GM21367 (cell line): Measurements from ENCODE around the gene ABCA1.
A peak's percentile ranks its signal among the peaks of the same experiment; 100 is the strongest.
"Not testable (repeated sequence)": the region's sequence is repeated elsewhere in the genome, so short reads cannot be mapped to it uniquely, and the experiment has no call there.

Experiments
- ATAC-seq: cut with Tn5 transposase; IDR thresholded peaks from one replicate; pipeline ENCODE4 v1.9.1; 2021; ENCODE audit not compliant: unreplicated experiment

Gene ABCA1

DNA sequence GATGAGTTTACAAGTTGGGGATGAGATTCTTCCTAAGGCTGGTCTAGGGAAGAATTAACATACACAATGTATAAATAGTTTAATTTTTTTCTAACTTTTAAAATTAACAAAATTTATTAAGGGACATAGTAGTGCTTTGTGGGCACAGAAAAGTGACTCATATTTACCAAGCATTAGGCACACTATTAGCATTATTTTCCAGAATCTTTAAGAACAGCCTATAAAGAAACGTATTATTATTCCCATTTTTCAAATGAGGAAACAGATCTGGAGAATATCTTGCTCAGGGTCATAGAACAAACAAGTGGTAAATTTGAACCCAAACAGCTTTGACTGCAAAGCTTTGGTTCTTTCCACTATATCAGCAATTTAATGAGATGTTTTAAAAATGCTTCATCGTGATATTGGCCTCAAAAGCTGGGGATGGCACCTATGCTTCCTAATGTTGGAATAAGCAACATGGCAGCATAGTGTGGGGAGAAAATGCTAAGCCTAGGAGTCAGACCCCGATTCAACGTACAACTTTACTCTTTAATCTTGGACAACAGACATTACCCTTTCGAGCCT is 55.9 kb downstream of the ABCA1 start:
- ATAC-seq: no peak

DNA sequence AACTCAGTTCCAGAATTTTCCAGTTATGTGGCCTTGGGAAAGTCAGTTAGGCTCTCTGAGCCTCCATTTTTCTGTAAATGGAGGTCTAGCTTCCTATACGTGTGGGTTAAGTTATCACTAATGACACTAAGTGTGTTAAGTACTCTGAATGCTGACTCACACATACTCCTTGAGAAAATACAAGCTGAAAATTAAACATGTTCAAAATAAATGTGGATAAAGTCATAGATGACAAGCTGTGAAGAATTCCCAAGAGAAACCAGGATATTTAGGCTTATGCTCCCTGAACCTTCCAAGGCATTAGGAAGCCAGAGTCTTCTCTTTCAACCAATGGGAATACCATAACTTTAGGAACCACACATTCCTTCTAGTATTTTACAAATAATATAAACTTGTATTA is 58.1 kb downstream of the ABCA1 start:
- ATAC-seq: no peak

- ATAC-seq: peak; percentile 95
These were observed 59.1 kb downstream of the ABCA1 start for GRCh38 chr9:104868687-104869404.

GRCh38 chr9:104868303-104868686 is 59.7 kb downstream of the ABCA1 start:
- no peak for ATAC-seq

DNA sequence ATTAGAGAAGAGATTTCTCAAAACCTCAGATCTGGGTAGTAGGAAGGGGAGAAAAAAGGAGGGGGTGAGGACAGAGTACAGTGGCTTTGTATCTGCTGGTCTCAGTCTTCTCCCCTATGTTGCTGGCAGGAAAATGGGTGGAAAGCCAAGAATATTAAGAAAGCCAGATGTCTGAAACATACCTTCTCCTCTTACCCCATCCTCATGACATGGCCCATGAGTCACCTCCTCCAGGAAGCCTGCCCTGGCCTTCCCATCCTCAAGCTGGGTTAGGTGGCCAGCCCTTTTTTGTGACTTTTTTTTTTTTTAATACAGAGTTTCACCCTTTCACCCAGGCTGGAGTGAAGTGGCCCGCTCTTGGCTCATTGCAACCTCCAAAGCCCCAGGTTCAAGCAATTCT is 61.8 kb downstream of the ABCA1 start:
- ATAC-seq: no peak

DNA sequence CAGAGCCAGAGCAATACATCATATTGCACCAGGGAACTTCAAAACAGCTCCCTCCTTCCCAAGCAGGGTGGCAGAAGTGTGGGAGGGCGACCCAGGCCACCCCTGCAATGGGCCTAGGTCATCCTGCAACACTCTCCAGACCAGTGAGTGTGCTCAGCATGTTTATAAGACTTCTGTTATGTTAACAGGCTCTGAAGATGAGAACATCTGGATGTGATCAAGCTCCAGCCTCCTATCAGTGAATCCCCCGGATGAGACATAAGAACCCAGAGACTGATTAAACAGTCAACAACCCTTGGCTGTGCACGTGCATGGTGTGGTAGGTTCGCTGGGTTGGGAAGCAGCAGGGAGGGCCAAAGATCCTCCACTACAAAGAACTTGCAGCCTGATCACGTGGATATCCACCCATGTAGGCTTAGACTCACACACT is 63.3 kb downstream of the ABCA1 start:
- ATAC-seq: no peak

DNA sequence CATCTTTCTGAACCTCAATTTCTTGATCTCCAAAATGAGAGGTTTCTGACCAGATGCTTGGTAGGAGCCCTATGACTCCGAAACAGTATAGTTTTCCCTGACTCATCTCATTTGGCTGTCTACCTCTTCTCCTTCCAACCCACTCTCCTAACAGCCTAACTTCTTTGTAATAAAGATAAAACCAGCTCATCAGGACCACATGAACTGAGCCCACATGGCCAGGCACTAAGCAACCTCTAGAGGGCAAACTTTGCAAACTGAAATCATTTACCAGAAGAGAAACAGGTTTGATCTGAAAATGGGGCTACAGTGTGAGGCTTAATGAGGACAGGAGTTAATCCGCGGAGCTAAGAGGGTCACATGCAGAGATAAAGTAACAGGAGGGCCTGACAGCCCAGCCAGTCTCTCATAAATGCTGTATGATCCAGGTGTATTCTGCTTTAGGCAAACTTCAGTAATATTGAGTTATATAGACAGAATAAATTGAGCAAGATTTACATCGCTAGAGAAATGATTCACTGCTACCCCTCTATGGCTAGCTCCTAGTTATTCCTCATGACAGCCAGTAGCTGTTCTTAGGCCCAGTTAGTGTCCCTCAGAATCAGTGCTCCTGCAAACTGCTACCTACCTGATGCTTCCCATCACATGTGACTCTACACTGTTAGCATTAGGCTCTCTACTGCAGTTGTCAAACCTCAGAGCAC is 64.6 kb downstream of the ABCA1 start:
- ATAC-seq: peak; percentile 87

GRCh38 chr9:104861397-104861796 is 66.6 kb downstream of the ABCA1 start:
- ATAC-seq: no peak

GRCh38 chr9:104860263-104860662 is 67.7 kb downstream of the ABCA1 start:
- no peak for ATAC-seq

DNA sequence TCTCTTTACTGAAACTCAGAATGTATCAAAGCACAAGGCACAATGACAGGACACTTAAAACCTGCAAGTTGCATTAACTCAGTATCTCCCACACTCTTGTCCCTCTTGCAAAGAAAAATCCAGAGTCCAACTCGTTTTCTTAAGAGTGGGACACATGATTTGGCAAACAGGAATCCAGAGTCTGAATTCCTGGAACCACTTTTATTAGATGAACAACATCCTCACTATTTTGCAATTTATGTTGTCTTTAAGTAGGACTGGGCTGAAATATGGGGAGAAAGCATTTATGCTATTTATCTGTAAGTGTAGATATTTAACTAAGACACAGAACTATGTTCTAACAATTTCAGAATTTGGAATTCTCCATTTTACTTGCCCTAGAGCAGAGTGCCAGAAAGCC is 69.1 kb downstream of the ABCA1 start:
- no peak for ATAC-seq

DNA sequence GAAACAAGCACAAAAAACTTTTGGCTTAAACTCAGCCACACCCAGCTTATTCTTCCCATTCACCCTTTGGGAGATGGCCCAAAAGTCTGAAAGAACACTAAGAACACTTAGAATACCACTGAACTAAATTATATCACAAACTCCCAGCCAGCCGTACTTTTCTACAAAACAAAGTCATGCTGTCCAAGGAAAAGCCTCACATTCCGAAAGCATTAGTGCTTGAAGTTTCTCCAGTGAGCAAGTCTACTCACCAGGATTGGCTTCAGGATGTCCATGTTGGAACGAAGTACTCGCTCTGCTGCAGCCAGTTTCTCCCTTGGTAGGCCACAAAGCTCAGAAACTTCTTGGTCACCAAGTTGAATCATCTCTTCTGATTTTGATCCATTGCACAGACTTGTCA is 69.7 kb downstream of the ABCA1 start:
- no peak for ATAC-seq

GRCh38 chr9:104856413-104856941 is 71.5 kb downstream of the ABCA1 start:
- no peak for ATAC-seq

- no peak for ATAC-seq
These were observed 72.1 kb downstream of the ABCA1 start for GRCh38 chr9:104855807-104856206.

DNA sequence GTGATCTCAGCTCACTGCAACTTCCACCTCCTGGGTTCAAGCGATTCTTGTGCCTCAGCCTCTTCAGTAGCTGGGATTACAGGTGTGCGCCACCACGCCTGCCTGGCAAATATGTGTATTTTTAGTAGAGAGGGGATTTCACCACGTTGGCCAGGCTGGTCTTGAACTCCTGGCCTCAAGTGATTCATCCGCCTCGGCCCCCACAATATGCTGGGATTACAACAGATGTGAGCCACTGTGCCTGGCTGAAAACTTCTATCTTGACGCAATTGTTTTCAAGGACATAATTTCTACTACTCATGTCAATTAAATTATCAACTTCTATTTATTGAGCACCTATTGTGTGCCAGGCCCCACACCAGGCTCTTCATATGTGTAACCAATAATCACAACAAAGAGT is 72.7 kb downstream of the ABCA1 start:
- not testable (repeated sequence) for ATAC-seq

GRCh38 chr9:104854613-104855012 is 73.3 kb downstream of the ABCA1 start:
- no peak for ATAC-seq

GRCh38 chr9:104853683-104854082 is 74.3 kb downstream of the ABCA1 start:
- no peak for ATAC-seq

- ATAC-seq: no peak
These were observed 74.8 kb downstream of the ABCA1 start for GRCh38 chr9:104853159-104853558.

GRCh38 chr9:104851546-104851920 is 76.4 kb downstream of the ABCA1 start:
- ATAC-seq: no peak

- ATAC-seq: no peak
These were observed 77.0 kb downstream of the ABCA1 start for GRCh38 chr9:104850786-104851545.

DNA sequence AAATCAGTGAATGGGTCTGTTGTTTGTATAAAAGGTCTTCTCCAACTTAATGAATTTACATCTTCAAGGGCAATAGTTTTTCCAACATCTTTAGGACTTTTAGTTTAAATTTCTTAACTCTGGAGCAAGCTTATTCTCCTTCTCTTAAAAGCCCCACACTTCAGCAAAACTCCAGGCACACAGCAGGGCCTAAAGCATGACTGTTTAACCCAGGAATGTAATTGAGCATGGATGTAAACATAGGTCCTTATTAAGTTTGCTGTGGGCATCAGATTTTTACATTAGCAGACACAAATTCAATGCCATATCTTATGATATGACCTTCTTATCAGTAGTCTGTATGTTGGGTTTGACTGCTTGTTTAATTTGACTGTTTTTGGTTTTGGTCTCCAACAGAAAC is 78.9 kb downstream of the ABCA1 start:
- ATAC-seq: no peak

GRCh38 chr9:104844710-104845109 is 83.2 kb downstream of the ABCA1 start:
- no peak for ATAC-seq
